ENCODE data around the gene GAST. TPM values are rescaled to one million over a fixed set of nuclear protein-coding genes. Genes with fewer than 3 reads are reported as not detected.
"Not testable (repeated sequence)": the region's sequence is repeated elsewhere in the genome, so short reads cannot be mapped to it uniquely, and the experiment has no call there.

GAST gene
- total RNA-seq, 1 experiment from 2014 or later, result not detected

DNA sequence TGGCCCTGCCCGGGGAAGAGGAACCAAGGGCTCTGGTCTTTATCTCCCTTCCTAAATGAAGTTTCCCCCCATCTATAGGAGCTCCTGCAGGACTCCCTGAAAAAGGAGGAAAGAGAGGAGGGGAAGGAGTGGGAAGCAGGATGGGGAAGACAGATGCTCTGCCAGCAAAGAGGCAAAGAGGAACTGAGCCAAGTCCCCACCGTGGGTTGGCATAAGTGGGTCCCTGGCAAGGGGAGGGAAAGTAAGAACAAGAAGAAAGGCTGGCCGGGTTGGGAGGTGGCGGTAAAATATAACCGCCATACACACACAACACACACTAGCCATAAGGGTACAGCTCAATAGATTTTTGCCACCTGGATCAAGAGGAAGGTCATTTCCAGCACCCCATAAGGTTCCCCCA is 29.5 kb upstream of the GAST start:
- Histone ChIP-seq H3K9ac (ENCODE audit: low read length) (no peak overlapping the region), H3K4me3 (ENCODE audit: low read length) (no peak overlapping the region), H3K4me2 (ENCODE audit: low read length) (no peak overlapping the region), H3K9me2 (replicated peaks; ENCODE audit: low read length) (no peaks in the 10 kb centered on the region), H4K20me1 (ENCODE audit: low read length) (no peaks in the 10 kb centered on the region), H2AFZ (ENCODE audit: low read length) (no peak overlapping the region), H3K27ac (ENCODE audit: low read length) (no peak overlapping the region), H3K9me3 (ENCODE audit: low read length) (no peaks in the 10 kb centered on the region), H3K4me1 (ENCODE audit: insufficient read depth, low read length) (peaks cover 13% of the 10 kb centered on the region), H3F3A (ENCODE audit: low read length, unreplicated experiment) (no peaks in the 10 kb centered on the region), H3K27me3 (ENCODE audit: low read length) (no peaks in the 10 kb centered on the region), H3K79me2 (ENCODE audit: low read length) (no peaks in the 10 kb centered on the region), H3K36me3 (ENCODE audit: low read depth, low read length) (no peaks in the 10 kb centered on the region)
- DNase-seq (no peak), ATAC-seq (no peak)
- ChIA-PET CTCF (no interaction called here), POLR2A (ENCODE audit: unreplicated experiment) (no interaction called here)
- TF ChIP-seq EZH2 (IDR thresholded peaks at IDR 0.05; ENCODE audit: low read length, unreplicated experiment) (no peak), EZH2phosphoT487 (IDR thresholded peaks at IDR 0.05; ENCODE audit: borderline replicate concordance, low read length) (no peak)
- TF ChIP-seq, protein P1, sequence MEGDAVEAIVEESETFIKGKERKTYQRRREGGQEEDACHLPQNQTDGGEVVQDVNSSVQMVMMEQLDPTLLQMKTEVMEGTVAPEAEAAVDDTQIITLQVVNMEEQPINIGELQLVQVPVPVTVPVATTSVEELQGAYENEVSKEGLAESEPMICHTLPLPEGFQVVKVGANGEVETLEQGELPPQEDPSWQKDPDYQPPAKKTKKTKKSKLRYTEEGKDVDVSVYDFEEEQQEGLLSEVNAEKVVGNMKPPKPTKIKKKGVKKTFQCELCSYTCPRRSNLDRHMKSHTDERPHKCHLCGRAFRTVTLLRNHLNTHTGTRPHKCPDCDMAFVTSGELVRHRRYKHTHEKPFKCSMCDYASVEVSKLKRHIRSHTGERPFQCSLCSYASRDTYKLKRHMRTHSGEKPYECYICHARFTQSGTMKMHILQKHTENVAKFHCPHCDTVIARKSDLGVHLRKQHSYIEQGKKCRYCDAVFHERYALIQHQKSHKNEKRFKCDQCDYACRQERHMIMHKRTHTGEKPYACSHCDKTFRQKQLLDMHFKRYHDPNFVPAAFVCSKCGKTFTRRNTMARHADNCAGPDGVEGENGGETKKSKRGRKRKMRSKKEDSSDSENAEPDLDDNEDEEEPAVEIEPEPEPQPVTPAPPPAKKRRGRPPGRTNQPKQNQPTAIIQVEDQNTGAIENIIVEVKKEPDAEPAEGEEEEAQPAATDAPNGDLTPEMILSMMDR (conservative IDR thresholded peaks at IDR 0.05; ENCODE audit: low read depth, low read length), result no peak
- intact Hi-C loops (cut with micrococcal nuclease), result no loop called here
- BruUV-seq (replicated peaks), result no TSS peak

DNA sequence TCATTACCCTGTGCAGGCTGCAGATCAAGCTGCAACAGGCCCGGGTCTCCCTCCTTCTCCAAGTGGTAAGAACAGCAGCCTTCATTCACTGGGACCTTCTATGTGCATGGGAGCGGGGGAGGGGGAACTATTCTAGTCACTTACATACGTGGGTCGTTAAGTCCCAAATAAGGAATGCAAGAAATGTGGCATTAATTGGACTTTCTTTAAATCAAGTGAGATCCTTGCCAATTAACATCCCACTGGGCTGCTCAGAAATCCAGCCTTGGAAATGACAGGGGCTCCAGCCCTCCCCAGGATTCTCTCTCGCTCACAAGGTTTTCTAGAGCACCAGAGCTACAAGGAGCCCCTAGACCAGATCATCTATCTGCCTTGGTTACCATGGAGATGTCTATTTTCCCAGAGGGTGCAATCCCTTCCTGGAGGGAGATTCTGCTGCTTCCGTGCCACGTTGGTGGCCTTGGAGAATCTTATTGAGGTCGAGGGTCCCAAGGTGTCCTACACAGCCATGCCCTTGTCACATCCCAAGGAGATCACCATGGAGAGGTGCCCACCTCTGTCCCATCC is 28.6 kb upstream of the GAST start:
- no peaks in the 10 kb centered on the region for H3K79me2 ChIP-seq (ENCODE audit: low read length)
- H3K36me3 ChIP-seq (ENCODE audit: low read depth, low read length), result no peaks in the 10 kb centered on the region
- intact Hi-C loops (cut with micrococcal nuclease), result no loop called here
- ATAC-seq (no peak), DNase-seq (no peak)
- H3K27me3 ChIP-seq (ENCODE audit: low read length), result no peaks in the 10 kb centered on the region
- no TSS peak for BruUV-seq (replicated peaks)
- no peak overlapping the region for H3K4me3 ChIP-seq (ENCODE audit: low read length)
- no peaks in the 10 kb centered on the region for H4K20me1 ChIP-seq (ENCODE audit: low read length)
- no peaks in the 10 kb centered on the region for H3K9me3 ChIP-seq (ENCODE audit: low read length)
- TF ChIP-seq, protein P1 (conservative IDR thresholded peaks at IDR 0.05; ENCODE audit: low read depth, low read length), result no peak
- TF ChIP-seq EZH2 (IDR thresholded peaks at IDR 0.05; ENCODE audit: low read length, unreplicated experiment), result no peak
- no peak for TF ChIP-seq EZH2phosphoT487 (IDR thresholded peaks at IDR 0.05; ENCODE audit: borderline replicate concordance, low read length)
- H3F3A ChIP-seq (ENCODE audit: low read length, unreplicated experiment), result no peaks in the 10 kb centered on the region
- no peaks in the 10 kb centered on the region for H3K9me2 ChIP-seq (replicated peaks; ENCODE audit: low read length)
- H3K9ac ChIP-seq (ENCODE audit: low read length), result no peak overlapping the region
- H3K27ac ChIP-seq (ENCODE audit: low read length), result no peak overlapping the region
- ChIA-PET POLR2A (ENCODE audit: unreplicated experiment) (no interaction called here), CTCF (no interaction called here)
- no peak overlapping the region for H2AFZ ChIP-seq (ENCODE audit: low read length)
- H3K4me2 ChIP-seq (ENCODE audit: low read length), result no peak overlapping the region
- H3K4me1 ChIP-seq (ENCODE audit: insufficient read depth, low read length), result peaks cover 9% of the 10 kb centered on the region

DNA sequence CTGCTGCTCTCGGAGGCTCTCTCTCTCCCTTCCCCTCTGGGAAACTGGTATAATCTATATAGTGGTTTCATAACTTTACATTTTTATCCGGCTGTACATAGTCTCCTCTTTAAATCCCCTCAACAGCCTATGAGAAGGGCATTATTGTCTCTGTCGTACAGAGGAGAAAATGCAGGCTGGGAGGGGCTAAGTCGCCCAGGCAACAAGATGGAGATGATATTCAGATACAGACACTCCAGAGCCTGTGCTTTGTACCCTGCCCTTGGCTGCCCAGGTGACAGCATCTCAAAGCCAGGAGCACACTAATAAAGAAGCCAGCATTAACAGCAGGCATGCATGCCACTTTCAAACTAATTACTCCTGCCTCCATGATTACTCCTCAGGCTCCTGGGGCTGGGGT is 28.1 kb upstream of the GAST start:
- Histone ChIP-seq H3K36me3 (ENCODE audit: low read depth, low read length) (no peaks in the 10 kb centered on the region), H3K9me2 (replicated peaks; ENCODE audit: low read length) (no peaks in the 10 kb centered on the region), H3K27ac (ENCODE audit: low read length) (no peak overlapping the region), H2AFZ (ENCODE audit: low read length) (no peak overlapping the region), H3F3A (ENCODE audit: low read length, unreplicated experiment) (no peaks in the 10 kb centered on the region), H3K9ac (ENCODE audit: low read length) (no peak overlapping the region), H3K4me2 (ENCODE audit: low read length) (no peak overlapping the region), H3K4me3 (ENCODE audit: low read length) (no peak overlapping the region), H3K9me3 (ENCODE audit: low read length) (no peaks in the 10 kb centered on the region), H3K27me3 (ENCODE audit: low read length) (no peaks in the 10 kb centered on the region), H3K79me2 (ENCODE audit: low read length) (peaks cover 3% of the 10 kb centered on the region), H3K4me1 (ENCODE audit: insufficient read depth, low read length) (peaks cover 4% of the 10 kb centered on the region), H4K20me1 (ENCODE audit: low read length) (no peaks in the 10 kb centered on the region)
- ChIA-PET CTCF (interaction anchor here (0.7 kb wide), 2 partner anchors 18 to 1326 kb away, joined by 5 to 10 read pairs; no protein-coding TSS in a partner anchor), POLR2A (ENCODE audit: unreplicated experiment) (no interaction called here)
- BruUV-seq (replicated peaks), result no TSS peak
- intact Hi-C loops (cut with micrococcal nuclease), result no loop called here
- no peak for TF ChIP-seq EZH2 (IDR thresholded peaks at IDR 0.05; ENCODE audit: low read length, unreplicated experiment)
- TF ChIP-seq, protein P1 (conservative IDR thresholded peaks at IDR 0.05; ENCODE audit: low read depth, low read length), result no peak
- no peak for TF ChIP-seq EZH2phosphoT487 (IDR thresholded peaks at IDR 0.05; ENCODE audit: borderline replicate concordance, low read length)
- ATAC-seq (no peak), DNase-seq (no peak)

DNA sequence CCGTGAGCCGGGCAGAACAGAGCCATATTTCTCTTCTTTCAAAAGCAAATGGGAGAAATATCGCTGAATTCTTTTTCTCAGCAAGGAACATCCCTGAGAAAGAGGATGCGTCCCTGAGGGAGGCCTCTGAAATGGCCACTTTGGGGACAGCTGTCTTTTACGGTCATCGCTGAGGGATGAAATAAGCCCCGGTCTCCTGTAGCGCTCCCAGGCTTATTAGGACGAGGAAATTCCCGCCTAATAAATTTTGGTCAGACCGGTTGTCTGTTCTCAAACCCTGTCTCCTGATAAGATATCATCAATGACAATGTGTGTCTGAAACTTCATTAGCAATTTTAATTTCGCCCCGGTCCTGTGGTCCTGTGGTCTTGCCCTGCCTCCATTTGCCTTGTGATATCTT is 26.4 kb upstream of the GAST start:
- H3K36me3 ChIP-seq (ENCODE audit: low read depth, low read length), result peaks cover 16% of the 10 kb centered on the region
- peaks cover 20% of the 10 kb centered on the region for H3K79me2 ChIP-seq (ENCODE audit: low read length)
- H3K27me3 ChIP-seq (ENCODE audit: low read length); intact Hi-C loops (cut with micrococcal nuclease); H3K4me3 ChIP-seq (ENCODE audit: low read length); H3K9me2 ChIP-seq (replicated peaks; ENCODE audit: low read length); H2AFZ ChIP-seq (ENCODE audit: low read length); DNase-seq; H3K9ac ChIP-seq (ENCODE audit: low read length); ATAC-seq; H3F3A ChIP-seq (ENCODE audit: low read length, unreplicated experiment); POLR2A ChIA-PET (ENCODE audit: unreplicated experiment); H3K4me2 ChIP-seq (ENCODE audit: low read length); BruUV-seq (replicated peaks); H3K4me1 ChIP-seq (ENCODE audit: insufficient read depth, low read length); H3K27ac ChIP-seq (ENCODE audit: low read length); H3K9me3 ChIP-seq (ENCODE audit: low read length); CTCF ChIA-PET: not testable (repeated sequence)
- H4K20me1 ChIP-seq (ENCODE audit: low read length), result peaks cover 15% of the 10 kb centered on the region
